Spleen (tissue), 11 donors: ENCODE data around the gene MAGI3. TPM values are rescaled to one million over a fixed set of nuclear protein-coding genes. Genes with fewer than 3 reads are reported as not detected.

Experiments used
- DNase-seq: peaks from one replicate; pipeline ENCODE4 v3.0.0-alpha.2; 2020
- H3K27ac ChIP-seq, 8 donors: fragments of 200-600 bp; sonication (generic) in 7 of 8; 1 replicate in 4 of 8; 2 replicates in 4 of 8; pipeline versions ENCODE4 v1.5.0 to v1.8.0; 2016 to 2021; ENCODE audit warnings: inconsistent platforms in 4 of 8, mild to moderate bottlenecking in 4 of 8, moderate library complexity in 1 of 8
- H3K27me3 ChIP-seq, 7 donors: fragments of 200-600 bp; sonication (generic) in 6 of 7; replicated peaks in 1 of 7; 1 replicate in 4 of 7; 2 replicates in 3 of 7; pipeline versions ENCODE4 v1.5.0 to v1.8.0; 2016 to 2021; ENCODE audit warnings: inconsistent platforms in 3 of 7, mild to moderate bottlenecking in 1 of 7
- H3K36me3 ChIP-seq, 6 donors: fragments of 200-600 bp; sonication (generic) in 5 of 6; 1 replicate in 4 of 6; 2 replicates in 2 of 6; pipeline versions ENCODE4 v1.5.0 to v1.8.0; 2016 to 2021; ENCODE audit warnings: inconsistent platforms in 2 of 6
- H3K4me1 ChIP-seq, 6 donors: fragments of 200-600 bp; sonication (generic) in 5 of 6; 1 replicate in 3 of 6; 2 replicates in 3 of 6; pipeline versions ENCODE4 v1.5.0 to v1.8.0; 2016 to 2021; ENCODE audit warnings: inconsistent platforms in 3 of 6
- H3K4me3 ChIP-seq, 8 donors: fragments of 200-600 bp; sonication (generic) in 7 of 8; 1 replicate in 4 of 8; 2 replicates in 4 of 8; pipeline versions ENCODE4 v1.5.0 to v1.8.0; 2016 to 2021; ENCODE audit warnings: inconsistent platforms in 4 of 8, mild to moderate bottlenecking in 4 of 8, moderate library complexity in 2 of 8
- H3K9me3 ChIP-seq, 8 donors: fragments of 200-600 bp; sonication (generic) in 7 of 8; 1 replicate in 4 of 8; 2 replicates in 4 of 8; pipeline versions ENCODE4 v1.5.0 to v1.8.0; 2016 to 2021; ENCODE audit warnings: inconsistent platforms in 4 of 8
- POLR2A ChIP-seq, 3 donors: fragments of 450-650 bp; IDR thresholded peaks; one replicate each; pipeline ENCODE4 v1.5.1; 2017; ENCODE audit warnings: antibody characterized with exemption in 3 of 3, mild to moderate bottlenecking in 1 of 3
- POLR2AphosphoS5 ChIP-seq, 3 donors: sonication (generic); formaldehyde crosslinking; IDR thresholded peaks; one replicate each; pipeline ENCODE4 v1.5.1; 2017; ENCODE audit warnings: antibody characterized with exemption in 3 of 3
- WGBS, 5 donors: extraction: QIAGEN DNeasy Blood & Tissue Kit in 3 of 5; methylation state at CpG; one replicate each; pipeline versions ENCODE4 v1.1.5 to v1.1.7; 2013 to 2018; 5-methylcytosine and 5-hydroxymethylcytosine counted together
- intact Hi-C: fragments of 100-400 bp; cut with DNase I; formaldehyde crosslinking; loops from one replicate; pipeline ENCODE4 v1.15.0; 2023; ENCODE audit warnings: low total_unique reads
- polyA plus RNA-seq, 3 donors: library from polyadenylated mRNA; stranded (reverse); fragments of 200-250 nt; gene quantifications; one replicate each; pipeline ENCODE4 v1.2.1, GENCODE V29; 2013
- total RNA-seq, 7 donors: library from RNA; depleted of rRNA in 3 of 7; stranded (reverse); fragments of >200 nt in 3 of 7; fragmentation: NEBNext Ultra II Directional in 4 of 7; extraction: Animal tissue kit (Norgen Biotek cat#: 25700) in 4 of 7; gene quantifications; one replicate each; pipeline versions ENCODE4 v1.1.0 to v1.2.1, GENCODE V29; 2016 to 2021
- TF ChIP-seq, protein P1 (sequence below), 11 experiments: fragments of 200-600 bp in 7 of 11; fragments of 450-650 bp in 4 of 11; sonication (generic) in 4 of 11; IDR thresholded peaks in 8 of 11; conservative IDR thresholded peaks in 3 of 11; 1 replicate in 7 of 11; 2 replicates in 4 of 11; pipeline versions ENCODE4 v1.4.0 to v1.8.0; 2016 to 2021; ENCODE audit warnings: antibody characterized with exemption in 11 of 11, inconsistent platforms in 4 of 11, mild to moderate bottlenecking in 1 of 11
- donor health status: healthy with polysubstance abuse.
- donor health status: DM: no; HTN: no; CAD: no; lungs with moderate emphysema.
- donor health status: DM: no; HTN: no; CAD: no.
- donor health status: Bipolar disorder and iron deficiency.
- donor health status: healthy.
- donor health status: DM: no; HTN: no; CAD: no.
- donor health status: DM: yes; HTN: yes; CAD: no.

MAGI3 gene
- total and polyA plus RNA-seq, 10 donors: 0.74 to 16.3 (median 9.9) TPM

DNA sequence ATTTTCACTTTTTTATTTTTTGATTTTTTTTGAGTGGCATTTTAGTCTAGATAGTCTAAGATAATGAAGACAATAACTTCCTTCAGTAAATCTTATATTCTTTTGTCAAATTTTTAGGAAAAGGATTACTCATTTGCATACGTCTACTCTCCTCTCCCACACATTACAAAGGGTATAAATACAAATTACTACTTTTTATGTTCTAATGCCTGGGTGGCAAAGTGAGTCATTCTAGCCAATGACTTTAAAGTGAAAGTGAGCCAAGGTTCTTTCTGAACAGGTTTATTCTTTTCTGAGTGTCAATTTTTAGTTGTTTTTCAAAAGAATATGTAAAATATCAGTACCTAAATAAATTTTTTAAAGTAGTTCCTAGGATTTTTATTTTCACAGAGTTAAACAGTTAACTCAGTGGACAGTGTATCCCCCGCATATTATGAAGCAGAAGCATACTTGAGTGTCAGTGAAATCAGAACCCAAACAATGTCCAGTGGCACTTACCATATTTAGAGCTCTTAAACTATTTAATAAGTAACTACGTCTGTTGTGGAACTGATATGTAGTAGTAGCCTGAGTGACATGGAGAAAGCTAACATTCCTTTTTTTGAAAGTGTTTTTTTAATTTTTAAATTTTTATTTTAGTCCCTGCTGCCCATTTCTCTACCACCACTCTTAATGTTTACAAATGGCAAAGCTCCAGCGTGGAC, 227.3 kb downstream of the MAGI3 start:
- Histone ChIP-seq H3K4me3 (no peak overlapping the region), H3K27ac (no peak overlapping the region), H3K36me3 (peaks cover 0 to 8% (median 0%) of the 10 kb centered on the region in 6 donors), H3K9me3 (no peaks in the 10 kb centered on the region), H3K4me1 (no peaks in the 10 kb centered on the region), H3K27me3 (no peaks in the 10 kb centered on the region)
- DNase-seq: no peak
- WGBS, 5 donors: 55 to 88% (median 86%) methylated on average over 4 of the region's 4 CpGs
- intact Hi-C loops: no loop called here
- TF ChIP-seq POLR2A (IDR thresholded peaks at IDR 0.05): no peak
- no peak for TF ChIP-seq POLR2AphosphoS5 (IDR thresholded peaks at IDR 0.05)
- TF ChIP-seq, protein P1, sequence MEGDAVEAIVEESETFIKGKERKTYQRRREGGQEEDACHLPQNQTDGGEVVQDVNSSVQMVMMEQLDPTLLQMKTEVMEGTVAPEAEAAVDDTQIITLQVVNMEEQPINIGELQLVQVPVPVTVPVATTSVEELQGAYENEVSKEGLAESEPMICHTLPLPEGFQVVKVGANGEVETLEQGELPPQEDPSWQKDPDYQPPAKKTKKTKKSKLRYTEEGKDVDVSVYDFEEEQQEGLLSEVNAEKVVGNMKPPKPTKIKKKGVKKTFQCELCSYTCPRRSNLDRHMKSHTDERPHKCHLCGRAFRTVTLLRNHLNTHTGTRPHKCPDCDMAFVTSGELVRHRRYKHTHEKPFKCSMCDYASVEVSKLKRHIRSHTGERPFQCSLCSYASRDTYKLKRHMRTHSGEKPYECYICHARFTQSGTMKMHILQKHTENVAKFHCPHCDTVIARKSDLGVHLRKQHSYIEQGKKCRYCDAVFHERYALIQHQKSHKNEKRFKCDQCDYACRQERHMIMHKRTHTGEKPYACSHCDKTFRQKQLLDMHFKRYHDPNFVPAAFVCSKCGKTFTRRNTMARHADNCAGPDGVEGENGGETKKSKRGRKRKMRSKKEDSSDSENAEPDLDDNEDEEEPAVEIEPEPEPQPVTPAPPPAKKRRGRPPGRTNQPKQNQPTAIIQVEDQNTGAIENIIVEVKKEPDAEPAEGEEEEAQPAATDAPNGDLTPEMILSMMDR (IDR thresholded peaks at IDR 0.05 in 8 of 11, conservative IDR thresholded peaks at IDR 0.05 in 3 of 11): no peak

DNA sequence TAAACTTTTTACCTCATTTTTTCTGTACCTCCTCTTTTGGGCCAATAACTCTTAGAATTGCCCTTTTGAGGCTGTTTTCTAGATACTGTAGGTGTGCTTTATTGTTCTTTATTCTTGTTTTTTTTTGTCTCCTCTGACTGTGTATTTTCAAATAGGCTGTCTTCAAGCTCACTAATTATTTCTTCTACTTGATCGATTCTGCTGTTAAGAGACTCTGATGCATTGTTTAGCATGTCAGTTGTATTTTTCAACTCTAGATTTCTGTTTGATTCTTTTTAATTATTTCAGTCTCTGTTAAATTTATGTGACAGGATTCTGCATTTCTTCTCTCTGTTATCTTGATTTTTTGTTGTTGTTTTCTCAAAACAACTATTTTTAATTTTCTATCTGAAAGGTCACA, 238.7 kb downstream of the MAGI3 start:
- Histone ChIP-seq H3K36me3 (peaks cover 0 to 10% (median 0%) of the 10 kb centered on the region in 6 donors), H3K27me3 (no peaks in the 10 kb centered on the region), H3K4me1 (no peaks in the 10 kb centered on the region), H3K9me3 (peaks cover 0 to 54% (median 40%) of the 10 kb centered on the region in 8 donors), H3K27ac (no peak overlapping the region), H3K4me3 (no peak overlapping the region)
- TF ChIP-seq, protein P1 (IDR thresholded peaks at IDR 0.05 in 8 of 11, conservative IDR thresholded peaks at IDR 0.05 in 3 of 11): no peak
- TF ChIP-seq POLR2AphosphoS5 (IDR thresholded peaks at IDR 0.05): no peak
- no peak for TF ChIP-seq POLR2A (IDR thresholded peaks at IDR 0.05)
- 88 to 100% (median 95%) methylated on average over 1 of the region's 1 CpG for WGBS, 5 donors
- no peak for DNase-seq
- intact Hi-C loops: no loop called here

DNA sequence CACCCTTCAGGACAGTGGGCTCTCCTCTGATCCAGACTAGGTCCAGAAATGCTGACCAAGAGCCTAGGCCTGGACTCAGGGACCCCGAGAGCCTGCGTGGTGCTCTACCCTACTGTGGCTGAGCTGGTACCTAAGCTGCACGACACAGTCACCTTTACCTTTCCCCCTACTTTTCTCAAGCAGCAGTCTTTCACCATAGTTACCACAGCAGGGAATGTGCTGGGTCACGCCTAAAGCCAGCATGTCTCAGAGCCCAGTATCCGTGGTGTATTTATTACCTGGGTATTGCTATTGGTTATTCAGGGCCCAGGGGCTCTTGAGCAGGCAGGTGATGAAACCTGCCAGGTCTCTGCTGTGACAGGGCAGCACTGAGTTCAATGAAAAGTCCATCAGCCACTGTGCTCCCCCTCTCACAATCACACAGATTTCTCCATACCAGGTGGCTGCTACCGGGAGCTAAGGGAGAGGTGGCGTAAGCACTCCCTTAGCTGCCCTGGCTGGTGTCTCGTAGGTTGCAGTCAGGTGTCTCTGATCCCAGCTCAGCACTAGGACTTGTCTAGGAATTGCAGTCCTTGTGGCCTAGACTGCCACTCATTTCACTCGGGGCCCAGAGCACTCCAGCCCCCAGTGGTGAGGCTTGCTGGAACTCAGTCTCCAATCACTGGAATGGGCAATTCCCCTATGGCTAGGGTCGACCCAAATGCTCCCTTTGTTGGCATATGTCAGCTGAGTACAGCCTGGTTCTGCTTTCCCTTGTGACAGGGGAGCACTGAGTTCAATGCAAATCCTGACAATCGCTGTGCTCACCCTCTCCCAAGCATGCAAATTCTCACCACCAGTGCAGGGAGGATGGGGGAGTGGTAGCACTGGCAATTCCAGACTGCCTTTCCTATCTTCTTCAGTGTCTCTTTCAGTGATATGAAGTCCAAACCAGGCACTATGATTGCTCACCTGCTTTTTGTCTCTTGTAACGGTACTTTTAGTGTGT, 240.3 kb downstream of the MAGI3 start:
- Histone ChIP-seq H3K36me3 (peaks cover 0 to 10% (median 0%) of the 10 kb centered on the region in 6 donors), H3K27me3 (no peaks in the 10 kb centered on the region), H3K9me3 (peaks cover 0 to 49% (median 38%) of the 10 kb centered on the region in 8 donors), H3K4me3 (no peak overlapping the region), H3K27ac (no peak overlapping the region), H3K4me1 (no peaks in the 10 kb centered on the region)
- intact Hi-C loops: no loop called here
- 87 to 92% (median 90%) methylated on average over 9 to 12 of the region's 12 CpGs for WGBS, 5 donors
- TF ChIP-seq POLR2A (IDR thresholded peaks at IDR 0.05) (no peak), POLR2AphosphoS5 (IDR thresholded peaks at IDR 0.05) (no peak)
- TF ChIP-seq, protein P1 (IDR thresholded peaks at IDR 0.05 in 8 of 11, conservative IDR thresholded peaks at IDR 0.05 in 3 of 11): no peak
- DNase-seq: no peak

DNA sequence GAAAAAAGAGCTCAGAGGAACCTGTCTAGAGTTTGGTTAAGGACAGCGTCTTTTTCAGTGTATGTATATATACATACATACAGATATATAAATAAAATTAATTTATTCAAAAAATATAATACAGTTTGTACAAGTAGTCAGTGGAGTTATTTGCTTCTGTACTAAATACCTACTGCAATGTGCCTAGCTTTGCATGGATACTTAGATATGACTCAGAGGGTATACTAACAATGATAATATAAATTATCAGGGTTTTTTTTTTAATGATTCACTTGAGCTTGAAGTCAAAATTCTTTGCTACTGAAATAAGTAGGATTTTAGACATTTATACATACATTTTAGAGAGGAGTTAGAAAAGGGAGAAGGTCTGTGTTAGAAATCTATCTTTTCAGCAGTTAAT, 251.1 kb downstream of the MAGI3 start:
- Histone ChIP-seq H3K9me3 (peaks cover 0 to 4% (median 0%) of the 10 kb centered on the region in 8 donors), H3K4me3 (no peak overlapping the region), H3K27ac (no peak overlapping the region), H3K27me3 (no peaks in the 10 kb centered on the region), H3K4me1 (no peaks in the 10 kb centered on the region), H3K36me3 (peaks cover 0 to 5% (median under 1%) of the 10 kb centered on the region in 6 donors)
- TF ChIP-seq POLR2AphosphoS5 (IDR thresholded peaks at IDR 0.05) (no peak), POLR2A (IDR thresholded peaks at IDR 0.05) (no peak)
- TF ChIP-seq, protein P1 (IDR thresholded peaks at IDR 0.05 in 8 of 11, conservative IDR thresholded peaks at IDR 0.05 in 3 of 11): no peak
- no peak for DNase-seq
- WGBS, 5 donors: 94 to 97% (median 96%) methylated on average over 1 of the region's 1 CpG
- intact Hi-C loops: no loop called here
